HEK293 (cell line): ENCODE measurements around the gene DAZAP1.

Source experiments
- PBX3 ChIP-seq: sonication (generic); formaldehyde crosslinking; IDR thresholded peaks from 2 replicates; pipeline ENCODE4 v1.8.1; 2022; ENCODE audit warnings: mild to moderate bottlenecking, moderate library complexity, missing genetic modification reagents
- ZNF274 ChIP-seq, 2 experiments: fragments of 200-500 bp in 1 of 2; fragments of 450-650 bp in 1 of 2; sonication (Bioruptor generic) in 1 of 2; formaldehyde crosslinking in 1 of 2; IDR thresholded peaks; 2 replicates each; pipeline versions ENCODE4 v1.5.1 to v1.6.1; 2014 to 2016; ENCODE audit warnings: borderline replicate concordance in 1 of 2, inconsistent platforms in 1 of 2, low read length in 1 of 2, missing biosample characterization in 1 of 2, missing genetic modification characterization in 1 of 2
- ZNF544 ChIP-seq: fragments of 450-650 bp; formaldehyde crosslinking; IDR thresholded peaks from 2 replicates; pipeline ENCODE4 v1.5.0; 2017; ENCODE audit warnings: missing biosample characterization, missing genetic modification characterization
- ZSCAN23 ChIP-seq: fragments of 450-650 bp; formaldehyde crosslinking; IDR thresholded peaks from 2 replicates; pipeline ENCODE4 v1.5.1; 2016; ENCODE audit warnings: missing biosample characterization, missing genetic modification characterization
- TF ChIP-seq, protein P1 (sequence below): fragments of 450-650 bp; formaldehyde crosslinking; IDR thresholded peaks from 2 replicates; pipeline ENCODE4 v1.5.1; 2016; ENCODE audit warnings: missing biosample characterization, missing genetic modification characterization

GRCh38 chr19:1361601-1362386 is 45.6 kb upstream of the DAZAP1 start:
- TF ChIP-seq ZNF544 (tag by site-specific recombination) (no peak), PBX3 (CRISPR knock-in tag) (no peak), ZNF274 (IDR thresholded peaks at IDR 0.05; ENCODE audit: low read length) (no peak), ZNF274 (tag by site-specific recombination; IDR thresholded peaks at IDR 0.05; ENCODE audit: borderline replicate concordance) (no peak), ZSCAN23 (tag by site-specific recombination) (no peak)
- TF ChIP-seq, protein P1, sequence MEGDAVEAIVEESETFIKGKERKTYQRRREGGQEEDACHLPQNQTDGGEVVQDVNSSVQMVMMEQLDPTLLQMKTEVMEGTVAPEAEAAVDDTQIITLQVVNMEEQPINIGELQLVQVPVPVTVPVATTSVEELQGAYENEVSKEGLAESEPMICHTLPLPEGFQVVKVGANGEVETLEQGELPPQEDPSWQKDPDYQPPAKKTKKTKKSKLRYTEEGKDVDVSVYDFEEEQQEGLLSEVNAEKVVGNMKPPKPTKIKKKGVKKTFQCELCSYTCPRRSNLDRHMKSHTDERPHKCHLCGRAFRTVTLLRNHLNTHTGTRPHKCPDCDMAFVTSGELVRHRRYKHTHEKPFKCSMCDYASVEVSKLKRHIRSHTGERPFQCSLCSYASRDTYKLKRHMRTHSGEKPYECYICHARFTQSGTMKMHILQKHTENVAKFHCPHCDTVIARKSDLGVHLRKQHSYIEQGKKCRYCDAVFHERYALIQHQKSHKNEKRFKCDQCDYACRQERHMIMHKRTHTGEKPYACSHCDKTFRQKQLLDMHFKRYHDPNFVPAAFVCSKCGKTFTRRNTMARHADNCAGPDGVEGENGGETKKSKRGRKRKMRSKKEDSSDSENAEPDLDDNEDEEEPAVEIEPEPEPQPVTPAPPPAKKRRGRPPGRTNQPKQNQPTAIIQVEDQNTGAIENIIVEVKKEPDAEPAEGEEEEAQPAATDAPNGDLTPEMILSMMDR (tag by site-specific recombination) = no peak
